ENCODE data around the gene EID2. TPM values are rescaled to one million over a fixed set of nuclear protein-coding genes. Genes with fewer than 3 reads are reported as not detected.

The EID2 gene
- 13.8 and 14.1 TPM in 2 replicates for total RNA-seq (2016; rRNA removed; fragmentation: Illumina TruSeq; extraction: Trizol)
- total RNA-seq (2016; cell fraction: cytosol; rRNA removed; fragmentation: Illumina TruSeq; extraction: Trizol; ENCODE audit: low read depth), result 3.2 and 3.6 TPM in 2 replicates
- 14.0 and 14.4 TPM in 2 replicates for total RNA-seq (2016; cell fraction: insoluble cytoplasmic fraction; rRNA removed; fragmentation: Illumina TruSeq; extraction: Trizol)
- 5.5 and 6.4 TPM in 2 replicates for total RNA-seq (2016; cell fraction: membrane; rRNA removed; fragmentation: Illumina TruSeq; extraction: Trizol)
- 5.3 and 7.2 TPM in 2 replicates for total RNA-seq (2016; cell fraction: nucleus; rRNA removed; fragmentation: Illumina TruSeq; extraction: Trizol)
- 3.7 and 5.1 TPM in 2 replicates for polyA plus RNA-seq (2011; rRNA removed)
- polyA plus RNA-seq (2011; cell fraction: cytosol; rRNA removed), result 3.5 and 4.1 TPM in 2 replicates
- 2.3 TPM in 2 replicates for polyA plus RNA-seq (2011; cell fraction: nucleus; rRNA removed)
- 7.8 and 11.2 TPM in 2 replicates for polyA plus RNA-seq (2012)
- polyA plus RNA-seq (2016; cell fraction: cytosol; fragmentation: Illumina TruSeq; extraction: Trizol; ENCODE audit: low read depth), result 3.3 and 3.7 TPM in 2 replicates
- 21.5 and 23.1 TPM in 2 replicates for polyA plus RNA-seq (2016; cell fraction: insoluble cytoplasmic fraction; fragmentation: Illumina TruSeq; extraction: Trizol; ENCODE audit: low read depth)
- 4.6 and 5.5 TPM in 2 replicates for polyA plus RNA-seq (2016; cell fraction: membrane; fragmentation: Illumina TruSeq; extraction: Trizol; ENCODE audit: low read depth)
- 11.3 and 14.0 TPM in 2 replicates for polyA plus RNA-seq (2016; cell fraction: nucleus; fragmentation: Illumina TruSeq; extraction: Trizol; ENCODE audit: insufficient read depth, low read depth)
- 2.5 and 3.4 TPM in 2 replicates for polyA minus RNA-seq (2011; rRNA and poly(A)+ RNA removed; ENCODE audit: low replicate concordance)
- polyA minus RNA-seq (2011; cell fraction: cytosol; rRNA and poly(A)+ RNA removed), result 4.6 and 6.5 TPM in 2 replicates
- polyA minus RNA-seq (2011; cell fraction: nucleus; rRNA and poly(A)+ RNA removed), result 1.9 and 3.0 TPM in 2 replicates
- percentile 83 among the genes with signal in this experiment for Bru-seq, nascent RNA
- percentile 85 among the genes with signal in this experiment for BruChase-seq, experiment 1, labeled RNA remaining after a 6-hour chase
- BruChase-seq, experiment 2, labeled RNA remaining after a 2-hour chase, result percentile 95 among the genes with signal in this experiment
- long read RNA-seq, experiment 1, partial matches to known transcripts, result 0 of 1 reads
- long read RNA-seq, experiment 1, other reads (novel, unspliced or antisense), result 0 of 1 reads
- long read RNA-seq, experiment 2, transcript EID2-201 (1 exons, 1,629 nt), result major isoform, 37 of 37 reads
- long read RNA-seq, experiment 2, partial matches to known transcripts, result 0 of 37 reads
- long read RNA-seq, experiment 2, other reads (novel, unspliced or antisense), result 0 of 37 reads

- peak; percentile 83 for DNase-seq (ENCODE audit: low spot score)
- in situ Hi-C loops (cut with HindIII; ENCODE audit: extremely low pct_ligation_motif_present, low pct_unique_long_range_greater_than_20kb), result no loop called here
- ATAC-seq, result peak; percentile 95
- Histone ChIP-seq H3K4me3 (replicated peaks in 1 of 3; ENCODE audit: insufficient read depth in 1 of 3, low read depth in 2 of 3, low read length in 3 of 3) (peak within 1 kb of the TSS; percentile 74 to 96 (median 84)), H2AFZ (ENCODE audit: low read length) (peak within 1 kb of the TSS; percentile 58), H4K20me1 (ENCODE audit: insufficient read depth, low read length) (no peaks in the 10 kb centered on the region), H3K9me3 (ENCODE audit: low read length) (no peaks in the 10 kb centered on the region), H3K4me2 (ENCODE audit: low read depth, low read length) (peak within 1 kb of the TSS; percentile 86), H3K27me3 (ENCODE audit: control insufficient read depth in 1 of 2, insufficient read depth in 2 of 2, low read length in 2 of 2) (peaks cover 0 to 5% of the 10 kb centered on the region in 2 experiments; a peak in 2 of 5 replicates), H3K9ac (ENCODE audit: insufficient read depth, low read depth, low read length) (peak within 1 kb of the TSS; percentile 87), H3K27ac (ENCODE audit: extremely low read length, insufficient read depth, low read length) (peak within 1 kb of the TSS; percentile 83), H3K79me2 (ENCODE audit: insufficient read depth, low read length) (peaks cover 15% of the 10 kb centered on the region), H3K4me1 (ENCODE audit: insufficient read depth, low read length) (peaks cover 34% of the 10 kb centered on the region), H3K36me3 (replicated peaks in 1 of 2; ENCODE audit: control insufficient read depth in 1 of 2, insufficient read depth in 2 of 2, low read length in 2 of 2) (no peaks in the 10 kb centered on the region)
- WGBS (ENCODE audit: low lambda C conversion rate), result 3% methylated on average over 17 of the region's 84 CpGs
- ChIA-PET POLR2A (interaction anchor here (0.8 to 1.5 kb wide), 4 partner anchors 59 to 141 kb away, joined by 3 to 9 read pairs (median 4); partner anchors contain the start of genes RPS16 and TIMM50), CTCF (ENCODE audit: low intra/inter-chr PET ratio, low total read pairs) (interaction anchor here (0.5 to 0.6 kb wide), 2 partner anchors 42 to 65 kb away, joined by 3 read pairs; no protein-coding TSS in a partner anchor)
- TSS peak; percentile 85 for BruUV-seq (replicated peaks)
- FAIRE-seq, result peak; percentile 82
- intact Hi-C loops (cut with micrococcal nuclease; ENCODE audit: unreplicated experiment), result loop anchor here (10.0 kb wide), 1 partner anchor 125 kb away; the partner anchor contains the start of gene PLEKHG2
- TF ChIP-seq TFDP2 (CRISPR knock-in tag; IDR thresholded peaks at IDR 0.05) (peak; percentile 75), EEA1 (CRISPR knock-in tag; IDR thresholded peaks at IDR 0.05; ENCODE audit: borderline replicate concordance) (no peak), MEIS1 (CRISPR knock-in tag; IDR thresholded peaks at IDR 0.05; ENCODE audit: borderline replicate concordance) (no peak), TEAD2 (CRISPR knock-in tag; IDR thresholded peaks at IDR 0.05) (no peak), TCF7L2 (IDR thresholded peaks at IDR 0.05; ENCODE audit: low read depth, low read length) (no peak), DPF2 (CRISPR knock-in tag; IDR thresholded peaks at IDR 0.05; ENCODE audit: borderline replicate concordance, low read depth) (no peak), ZNF207 (IDR thresholded peaks at IDR 0.05; ENCODE audit: borderline replicate concordance) (no peak), ZNF556 (CRISPR knock-in tag; IDR thresholded peaks at IDR 0.05; ENCODE audit: borderline replicate concordance) (no peak), GABPB1 (CRISPR knock-in tag; IDR thresholded peaks at IDR 0.05) (peak; percentile 71; the same call in 1 of the 2 replicates), TCF7 (IDR thresholded peaks at IDR 0.05; ENCODE audit: low read depth) (no peak), ZNF367 (CRISPR knock-in tag; IDR thresholded peaks at IDR 0.05; ENCODE audit: borderline replicate concordance) (no peak; the same call in 1 of the 2 replicates), ZSCAN22 (CRISPR knock-in tag; IDR thresholded peaks at IDR 0.05) (peak; percentile 97), ZNF704 (CRISPR knock-in tag; IDR thresholded peaks at IDR 0.05; ENCODE audit: borderline replicate concordance) (no peak), ZNF121 (CRISPR knock-in tag; IDR thresholded peaks at IDR 0.05) (no peak), ZNF136 (CRISPR knock-in tag; IDR thresholded peaks at IDR 0.05; ENCODE audit: low read depth) (no peak), RFXAP (CRISPR knock-in tag; IDR thresholded peaks at IDR 0.05; ENCODE audit: borderline replicate concordance) (peak; percentile 90)
These were observed at the start of gene EID2 for GRCh38 chr19:39539518-39540332. Gene EID2, minus strand, starts transcription at chr19:39540161. Its CDS starts 82 bp downstream, at chr19:39540079.

All from HepG2 (cell line).